OCI-LY1 (cell line): Measurements from ENCODE around the gene CLDN20.

Experiments used
- EZH2 ChIP-seq: fragments of 200-600 bp; sonication (generic), shearing (Covaris generic); IDR thresholded peaks from 2 replicates; pipeline ENCODE4 v1.8.0; 2017; ENCODE audit warnings: borderline replicate concordance, mixed run types, mild to moderate bottlenecking, antibody characterized with exemption, low read length, moderate library complexity, mixed read lengths
- TF ChIP-seq, protein P1 (sequence below): fragments of 200-600 bp; sonication (generic), shearing (Covaris generic); IDR thresholded peaks from 2 replicates; pipeline ENCODE4 v1.5.1; 2017; ENCODE audit warnings: mild to moderate bottlenecking, antibody characterized with exemption, low read length, moderate library complexity, mixed read lengths

DNA sequence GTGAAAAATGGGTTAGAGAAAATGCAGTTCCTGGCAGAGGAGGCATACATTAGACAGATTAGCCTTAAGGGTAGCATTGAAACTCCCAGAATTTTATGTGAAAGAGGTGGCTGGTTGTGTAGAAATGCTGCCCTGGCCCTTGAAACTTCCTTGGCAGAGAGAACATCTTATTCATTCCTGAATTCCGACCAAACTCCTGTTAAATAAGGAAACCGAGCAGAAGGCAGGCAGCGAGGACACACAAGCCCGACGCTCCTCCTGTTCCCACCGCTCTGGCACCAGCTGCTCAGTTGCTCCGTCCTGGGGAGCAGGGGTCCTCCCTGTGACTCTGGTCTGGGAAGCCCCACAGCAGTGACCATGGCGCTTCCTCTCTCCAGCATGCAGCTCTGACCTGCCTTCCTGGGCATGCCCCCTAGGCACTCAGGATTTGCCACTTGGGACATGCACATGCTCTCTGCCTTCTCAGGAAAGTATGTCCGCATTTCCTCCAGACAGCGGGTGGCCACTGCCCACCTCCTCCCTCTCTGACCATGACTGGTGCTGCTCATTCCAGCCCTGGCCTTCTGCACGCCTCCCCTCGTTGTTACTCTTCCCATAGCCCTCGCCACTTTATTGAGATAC is 35.2 kb upstream of the CLDN20 start:
- TF ChIP-seq, protein P1, sequence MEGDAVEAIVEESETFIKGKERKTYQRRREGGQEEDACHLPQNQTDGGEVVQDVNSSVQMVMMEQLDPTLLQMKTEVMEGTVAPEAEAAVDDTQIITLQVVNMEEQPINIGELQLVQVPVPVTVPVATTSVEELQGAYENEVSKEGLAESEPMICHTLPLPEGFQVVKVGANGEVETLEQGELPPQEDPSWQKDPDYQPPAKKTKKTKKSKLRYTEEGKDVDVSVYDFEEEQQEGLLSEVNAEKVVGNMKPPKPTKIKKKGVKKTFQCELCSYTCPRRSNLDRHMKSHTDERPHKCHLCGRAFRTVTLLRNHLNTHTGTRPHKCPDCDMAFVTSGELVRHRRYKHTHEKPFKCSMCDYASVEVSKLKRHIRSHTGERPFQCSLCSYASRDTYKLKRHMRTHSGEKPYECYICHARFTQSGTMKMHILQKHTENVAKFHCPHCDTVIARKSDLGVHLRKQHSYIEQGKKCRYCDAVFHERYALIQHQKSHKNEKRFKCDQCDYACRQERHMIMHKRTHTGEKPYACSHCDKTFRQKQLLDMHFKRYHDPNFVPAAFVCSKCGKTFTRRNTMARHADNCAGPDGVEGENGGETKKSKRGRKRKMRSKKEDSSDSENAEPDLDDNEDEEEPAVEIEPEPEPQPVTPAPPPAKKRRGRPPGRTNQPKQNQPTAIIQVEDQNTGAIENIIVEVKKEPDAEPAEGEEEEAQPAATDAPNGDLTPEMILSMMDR: no peak
- no peak for TF ChIP-seq EZH2
